Stimulated activated naive CD4-positive, alpha-beta T cell (primary cell): ENCODE data around the gene TPPP.

ENCODE experiments used
- DNase-seq, 6 experiments: peaks; one replicate each; lab custom pipeline; 2025; lab: John Stamatoyannopoulos, UW

The TPPP gene

GRCh38 chr5:677131-678101 is 15.7 kb downstream of the TPPP start:
- DNase-seq: no peak

GRCh38 chr5:676699-677076 is 16.5 kb downstream of the TPPP start:
- no peak for DNase-seq

- no peak for DNase-seq
These were observed 17.1 kb downstream of the TPPP start for GRCh38 chr5:675871-676698.

- DNase-seq: no peak
These were observed 17.9 kb downstream of the TPPP start for GRCh38 chr5:675111-675870.

DNA sequence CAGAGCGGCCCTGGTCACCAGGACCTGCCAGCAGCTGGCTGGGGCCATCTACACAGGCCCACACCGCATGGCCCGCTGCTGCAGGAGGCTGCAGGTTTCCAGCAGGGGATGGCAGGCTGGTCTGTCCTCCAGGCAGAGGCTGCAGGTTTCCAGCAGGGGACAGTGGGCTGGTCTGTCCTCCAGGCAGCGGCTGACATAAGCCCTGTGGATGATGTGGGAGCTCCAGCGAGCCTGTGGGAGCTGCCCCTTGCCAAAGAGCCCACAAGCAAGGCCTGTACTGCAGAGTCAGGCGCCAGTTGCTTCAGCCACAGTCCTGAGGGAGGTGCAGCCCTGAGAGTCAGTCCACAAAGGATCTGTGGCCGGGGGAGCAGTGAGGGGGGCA is 18.5 kb downstream of the TPPP start:
- DNase-seq: no peak

- DNase-seq: no peak
These were observed 19.1 kb downstream of the TPPP start for GRCh38 chr5:673831-674629.

DNA sequence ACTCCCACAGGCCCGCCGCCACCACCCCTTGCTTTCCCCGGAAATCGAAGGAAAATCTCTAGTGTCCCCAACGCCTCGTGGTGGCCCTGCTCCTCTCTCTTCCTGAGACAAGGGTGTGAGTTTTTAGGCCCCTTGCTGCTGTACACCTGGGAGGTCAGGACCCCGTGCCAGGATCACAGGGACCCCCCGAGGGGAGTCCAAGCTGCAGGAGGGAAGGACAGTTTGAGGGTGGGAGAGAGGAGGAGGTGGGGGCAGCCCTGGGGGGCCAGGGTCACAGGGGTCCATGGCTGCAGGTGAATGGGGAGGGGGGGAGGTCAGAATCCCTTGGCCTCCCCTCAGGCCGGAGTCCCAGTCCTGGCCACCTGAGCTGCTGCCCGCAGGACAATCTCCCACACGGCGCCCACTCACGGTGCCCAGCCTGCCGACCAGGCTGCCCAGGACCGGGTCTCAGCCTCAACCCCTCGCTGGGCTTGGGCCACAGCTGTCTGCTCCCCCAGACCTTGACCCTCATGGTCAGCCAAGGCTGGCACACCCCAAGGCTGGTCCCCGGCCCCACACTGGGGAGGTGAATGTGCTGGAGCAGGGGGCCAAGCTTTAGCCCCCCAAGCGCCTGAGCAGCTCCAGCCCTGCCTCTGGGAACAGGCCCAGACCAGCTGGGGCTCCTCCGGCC is 19.9 kb downstream of the TPPP start:
- DNase-seq: no peak

- DNase-seq: peak; percentile 62 to 86 (median 69)
These were observed 20.6 kb downstream of the TPPP start for GRCh38 chr5:672329-673160.

DNA sequence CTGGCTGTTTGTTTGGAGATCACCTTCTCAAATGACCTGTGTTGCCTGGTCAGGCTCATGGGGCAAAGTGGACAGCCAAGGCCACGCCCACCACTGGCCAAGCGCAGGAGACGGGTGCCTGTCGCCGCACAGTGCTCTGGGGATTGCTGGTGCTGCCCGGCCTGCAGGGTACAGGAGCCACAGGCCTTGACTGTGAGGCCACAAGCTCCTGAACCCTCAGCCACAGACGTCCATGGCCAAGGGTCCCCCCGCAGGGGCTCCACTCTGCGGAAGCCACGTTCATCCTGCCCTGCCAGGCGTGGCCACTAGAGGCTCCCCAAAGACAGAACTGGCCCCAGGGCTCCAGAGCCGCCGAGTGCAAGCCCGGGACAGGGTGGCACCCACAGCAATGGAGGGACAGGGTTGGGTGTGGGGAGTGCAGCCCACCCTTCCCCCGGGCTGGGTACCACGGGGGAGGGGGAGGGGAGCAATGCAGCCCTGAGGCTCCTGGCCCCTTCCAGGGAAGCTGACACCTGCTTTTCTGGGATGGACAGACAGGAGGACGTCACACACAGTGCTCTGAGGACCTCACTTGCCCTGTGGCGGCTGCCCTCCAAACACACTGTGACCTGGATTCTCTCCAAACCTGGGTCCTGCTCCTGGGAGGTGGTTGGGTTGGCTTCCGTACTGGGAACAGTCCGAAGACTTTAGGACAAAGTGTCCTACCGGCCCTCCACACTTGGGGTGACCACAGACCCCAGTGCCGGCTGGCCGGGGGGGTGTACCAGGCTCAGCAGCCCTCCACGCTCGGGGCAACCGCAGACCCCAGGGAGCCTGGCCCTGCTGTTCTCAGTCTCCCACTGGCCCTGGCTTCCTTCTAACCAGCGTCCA is 21.5 kb downstream of the TPPP start:
- peak; percentile 24 to 70 (median 56) for DNase-seq

DNA sequence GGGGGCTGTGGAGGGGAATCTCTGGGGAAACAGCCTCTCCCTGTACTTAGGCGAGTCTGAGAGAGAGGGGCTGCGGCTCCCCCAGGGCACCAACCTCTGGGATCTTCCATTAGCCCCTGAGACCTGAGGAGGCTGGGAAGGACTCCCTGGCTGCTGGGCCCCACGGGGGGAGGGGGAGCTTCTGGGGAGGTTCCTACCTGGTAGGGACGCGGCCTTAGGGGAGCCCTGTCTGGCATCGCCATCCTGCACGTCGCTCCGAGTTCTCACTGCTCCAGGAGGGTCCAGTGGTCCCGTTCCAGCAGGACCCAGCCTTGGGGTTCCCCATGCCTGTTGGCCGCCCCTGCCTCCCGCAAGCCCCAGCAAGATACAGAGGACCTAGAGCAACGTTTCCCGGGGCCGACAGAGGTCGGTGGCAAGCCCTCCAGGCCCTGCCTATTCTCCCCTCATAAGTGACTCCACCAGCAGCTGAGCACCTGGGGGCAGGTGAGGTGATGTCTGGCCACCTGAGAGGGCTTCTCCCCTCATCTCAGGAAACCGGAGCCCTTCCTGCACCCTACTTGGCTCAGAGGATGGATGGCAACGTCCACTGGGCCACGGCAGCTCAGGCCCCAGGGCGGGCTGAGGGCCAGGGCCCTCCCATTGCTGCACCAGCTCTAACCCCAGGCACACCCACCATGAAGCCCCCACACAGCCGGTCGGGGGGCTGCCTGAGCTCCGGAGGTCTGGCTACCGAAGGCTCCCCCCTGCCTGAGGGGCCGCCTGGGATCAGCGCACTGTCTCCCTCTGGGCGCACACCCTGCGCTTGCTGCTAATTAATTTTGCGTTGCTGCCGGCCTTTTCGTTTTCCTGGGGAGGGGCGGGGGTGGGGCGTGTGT is 22.5 kb downstream of the TPPP start:
- no peak for DNase-seq

DNA sequence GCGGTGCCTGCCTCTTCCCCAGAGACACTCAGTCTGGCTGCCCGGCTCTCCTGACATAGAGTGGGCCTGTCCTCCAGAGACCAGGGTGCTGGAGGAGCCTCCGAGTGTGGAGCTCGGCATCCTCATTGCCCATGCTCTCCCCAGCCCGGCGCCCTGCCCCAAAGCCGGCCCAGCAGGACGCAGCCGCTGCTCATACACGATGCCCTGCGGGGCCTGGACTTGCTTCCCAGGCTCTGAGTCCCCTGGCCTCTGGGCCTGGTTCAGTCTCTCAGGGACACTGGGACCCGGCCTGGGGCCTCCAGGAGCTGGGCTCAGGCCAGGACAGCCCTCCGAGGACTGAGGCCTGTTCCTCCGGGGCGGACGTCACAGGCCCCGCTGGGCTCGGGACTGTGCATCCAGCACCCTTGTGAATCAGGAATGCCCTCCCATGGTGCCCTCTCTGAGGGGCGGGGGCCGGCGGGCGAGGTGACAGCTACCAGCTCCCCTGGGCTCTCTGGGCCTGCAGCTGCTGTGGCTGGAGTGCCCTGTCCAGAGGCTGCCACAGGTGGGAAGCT is 23.2 kb downstream of the TPPP start:
- no peak for DNase-seq

DNA sequence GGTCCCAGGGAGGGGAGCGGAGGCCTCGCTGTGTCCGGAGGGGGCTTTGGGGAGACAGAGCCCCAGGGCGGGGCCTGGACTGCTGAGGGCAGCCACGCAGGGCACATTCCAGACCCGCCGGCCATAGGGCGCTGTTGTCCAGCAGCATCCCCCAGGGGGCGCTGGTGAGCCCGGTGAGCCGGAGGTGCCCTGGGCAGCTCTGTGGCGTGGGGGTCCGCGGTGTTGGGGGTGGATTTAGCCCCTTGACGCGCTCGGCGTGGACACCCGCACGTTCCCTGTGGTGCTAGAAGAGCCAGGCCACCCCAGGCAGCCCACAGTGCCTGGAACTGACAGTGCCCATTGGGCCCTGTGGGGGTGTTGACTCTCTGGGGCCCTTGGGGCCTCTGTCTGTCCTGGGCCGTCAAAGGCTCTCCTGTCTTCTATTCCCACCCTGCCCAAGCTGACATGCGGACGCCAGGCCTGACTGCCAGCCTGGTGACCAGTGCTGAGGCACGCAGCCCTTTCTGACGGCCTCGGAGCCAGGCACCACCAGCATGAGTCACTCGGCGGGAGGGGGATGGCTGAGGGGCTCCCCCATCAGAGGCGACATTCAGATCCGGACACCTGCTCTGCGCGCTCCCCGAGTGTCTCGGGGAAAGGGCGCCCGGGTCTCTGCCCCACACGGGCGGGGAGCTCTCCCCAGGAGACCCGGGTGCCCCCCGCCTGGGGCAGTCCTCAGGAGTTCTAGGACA is 23.9 kb downstream of the TPPP start:
- peak in 4 of 6 experiments; percentile 23 to 43 (median 34) for DNase-seq

GRCh38 chr5:668283-668995 is 24.7 kb downstream of the TPPP start:
- no peak for DNase-seq

DNA sequence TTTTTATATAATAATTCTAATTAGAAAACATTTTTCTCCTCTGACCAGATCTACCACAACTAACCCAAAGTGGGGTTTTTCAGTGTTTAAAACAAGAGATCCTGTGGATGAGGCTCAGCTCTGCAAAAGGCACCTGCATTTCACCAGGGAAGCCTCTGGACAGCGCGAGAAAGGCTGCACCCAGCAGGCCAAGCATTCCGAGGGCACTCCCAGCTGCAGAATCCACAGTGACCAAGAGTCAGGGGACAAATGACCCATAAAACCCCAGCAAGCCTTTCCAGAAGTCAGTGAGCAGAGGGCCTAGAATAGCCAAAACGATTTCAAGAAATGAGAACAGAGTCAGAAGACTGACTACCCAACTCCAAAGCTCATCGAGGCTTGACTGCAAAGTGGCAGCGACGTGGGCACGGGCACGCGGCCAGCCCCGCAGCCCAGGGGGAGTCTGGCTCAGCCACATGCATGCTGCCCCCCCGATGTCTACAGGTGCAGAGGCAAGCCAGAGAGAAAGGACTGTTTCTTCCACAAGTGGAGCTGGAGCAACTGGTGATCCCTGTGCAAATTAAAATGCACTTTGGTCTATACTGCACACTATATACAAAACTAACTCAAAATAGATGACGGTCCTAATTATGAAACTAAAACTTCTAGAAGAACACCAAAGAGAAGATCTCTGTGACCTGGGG is 26.2 kb downstream of the TPPP start:
- DNase-seq: no peak

DNA sequence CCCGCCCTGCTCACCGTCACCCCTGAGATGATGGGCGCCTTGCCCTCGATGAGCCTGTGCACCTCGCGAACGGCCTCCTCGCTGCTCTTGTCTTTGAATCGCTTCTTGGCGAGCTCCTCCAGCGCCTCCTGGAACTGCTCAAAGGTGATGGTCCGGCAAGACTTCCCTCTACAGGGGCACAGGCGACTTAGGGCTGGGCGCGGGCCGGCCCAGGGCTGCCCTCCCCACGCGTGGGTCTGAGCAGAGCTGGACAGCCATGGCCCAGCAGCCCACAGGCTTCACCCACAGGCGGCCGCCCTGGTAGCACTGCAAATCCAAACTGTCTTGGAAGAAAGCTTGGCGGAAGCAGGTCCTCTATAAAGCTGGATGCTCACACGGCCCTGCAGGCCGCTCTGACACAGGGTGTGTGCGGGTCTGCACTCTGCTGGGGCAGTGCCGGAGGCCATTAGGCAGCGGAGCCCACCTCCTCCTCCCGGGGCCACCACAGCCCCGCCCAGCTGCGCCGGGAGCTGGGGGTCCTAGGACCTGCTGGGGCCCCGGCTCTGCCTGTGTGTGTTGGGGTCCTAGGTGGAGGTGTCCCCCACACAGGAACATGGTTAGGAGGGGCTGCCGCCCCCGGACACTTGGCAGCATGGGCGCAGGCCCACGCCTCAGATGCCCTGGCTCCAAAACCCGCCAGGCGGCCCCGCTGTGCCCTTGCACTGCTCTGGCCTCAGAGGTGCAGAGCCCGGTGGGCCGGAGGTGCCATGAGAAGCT is 27.0 kb downstream of the TPPP start:
- DNase-seq: no peak
